HCT116 (cell line): ENCODE data around the gene SLC25A22. TPM values are rescaled to one million over a fixed set of nuclear protein-coding genes. Genes with fewer than 3 reads are reported as not detected.

Experiments
- ATAC-seq: fragments of 200-7000 bp; cut with Tn5 transposase; 2 replicates; pipeline ENCODE4 v1.9.1; 2020; ENCODE audit warnings: mild to moderate bottlenecking, moderate library complexity
- BruUV-seq: library from RNA; stranded (reverse); fragments of 400-500 nt; replicated peaks from 2 replicates; lab custom pipeline; 2021; lab: Mats Ljungman, UMichigan
- CTCF ChIA-PET: fragments of 300-600 bp; sonication (Branson Sonifier 250); formaldehyde crosslinking; loops from one replicate; lab custom pipeline; 2021; ENCODE audit warnings: antibody characterized with exemption; lab: Charles Lee
- POLR2A ChIA-PET: fragments of 300-600, 350-600 bp; sonication (Branson Sonifier 250); formaldehyde crosslinking; loops from one replicate; lab custom pipeline; 2021; ENCODE audit warnings: antibody characterized with exemption; lab: Charles Lee
- RAD21 ChIA-PET, 2 experiments: fragments of 300-600 bp; sonication (Branson Sonifier 250); formaldehyde crosslinking; loops; one replicate each; lab custom pipeline; 2023; ENCODE audit warnings: low total read pairs in 2 of 2; ENCODE audit not compliant: uncharacterized antibody in 2 of 2, unreplicated experiment in 2 of 2, low non-redundant PET in 1 of 2; lab: Charles Lee
- DNase-seq: peaks from one replicate; pipeline ENCODE4 v3.0.0-alpha.2; 2010; ENCODE audit warnings: low read depth, low spot score
- H2AFZ ChIP-seq: fragments of 200-600 bp; shearing (Covaris generic), sonication (generic); 2 replicates; pipeline ENCODE4 v1.6.1; 2017; ENCODE audit warnings: low read depth, mixed run types, mixed read lengths, antibody characterized with exemption, low read length; ENCODE audit not compliant: poor library complexity, severe bottlenecking
- H3K27ac ChIP-seq: 2 replicates; pipeline ENCODE4 v1.5.1; 2012; ENCODE audit warnings: low read depth, low read length
- H3K27me3 ChIP-seq: fragments of 200-600 bp; sonication (generic); 2 replicates; pipeline ENCODE4 v1.6.1; 2016; ENCODE audit warnings: mixed run types, low read length, mixed read lengths; ENCODE audit not compliant: insufficient read depth
- H3K36me3 ChIP-seq, 2 experiments: fragments of 200-500 bp in 1 of 2; fragments of 200-600 bp in 1 of 2; sonication (Bioruptor generic) in 1 of 2; sonication (generic) in 1 of 2; 2 replicates each; pipeline versions ENCODE4 v1.5.1 to v1.6.1; 2014 to 2016; ENCODE audit warnings: low read length in 2 of 2, inconsistent platforms in 1 of 2, mixed read lengths in 1 of 2, mixed run types in 1 of 2; ENCODE audit not compliant: insufficient read depth in 2 of 2, control insufficient read depth in 1 of 2
- H3K4me1 ChIP-seq, 2 experiments: fragments of 200-600 bp in 1 of 2; sonication (generic) in 1 of 2; 2 replicates each; pipeline versions ENCODE4 v1.5.1 to v1.6.1; 2012 to 2017; ENCODE audit warnings: low read length in 2 of 2, inconsistent platforms in 1 of 2, mild to moderate bottlenecking in 1 of 2, mixed read lengths in 1 of 2, mixed run types in 1 of 2, moderate library complexity in 1 of 2; ENCODE audit not compliant: insufficient read depth in 2 of 2, control insufficient read depth in 1 of 2
- H3K4me2 ChIP-seq: fragments of 200-600 bp; sonication (generic); 2 replicates; pipeline ENCODE4 v1.6.1; 2017; ENCODE audit warnings: mixed run types, low read length, mixed read lengths
- H3K4me3 ChIP-seq, 2 experiments: fragments of 200-600 bp in 1 of 2; sonication (generic) in 1 of 2; replicated peaks in 1 of 2; 2 replicates each; pipeline ENCODE4 v1.5.1; 2011 to 2016; ENCODE audit warnings: low read length in 2 of 2, control low read depth in 1 of 2, low read depth in 1 of 2, mild to moderate bottlenecking in 1 of 2, mixed read lengths in 1 of 2, mixed run types in 1 of 2
- H3K79me2 ChIP-seq: fragments of 200-600 bp; sonication (generic); 2 replicates; pipeline ENCODE4 v1.6.1; 2017; ENCODE audit warnings: mild to moderate bottlenecking, mixed run types, low read length, moderate library complexity, mixed read lengths; ENCODE audit not compliant: insufficient read depth
- H3K9ac ChIP-seq: fragments of 200-600 bp; sonication (generic); 2 replicates; pipeline ENCODE4 v1.6.1; 2016; ENCODE audit warnings: low read length, mixed read lengths
- H3K9me2 ChIP-seq: fragments of 200-600 bp; sonication (generic), shearing (Covaris generic); 2 replicates; pipeline ENCODE4 v1.6.1; 2017; ENCODE audit warnings: mixed run types, mild to moderate bottlenecking, moderate library complexity; ENCODE audit not compliant: insufficient read depth
- H3K9me3 ChIP-seq, 2 experiments: fragments of 200-500 bp in 1 of 2; fragments of 200-600 bp in 1 of 2; sonication (Bioruptor generic) in 1 of 2; sonication (generic) in 1 of 2; 2 replicates each; pipeline ENCODE4 v1.6.1; 2014 to 2017; ENCODE audit warnings: low read length in 2 of 2, mixed read lengths in 2 of 2, inconsistent platforms in 1 of 2, low read depth in 1 of 2, mild to moderate bottlenecking in 1 of 2, mixed run types in 1 of 2, moderate library complexity in 1 of 2; ENCODE audit not compliant: control insufficient read depth in 1 of 2, insufficient read depth in 1 of 2
- H4K20me1 ChIP-seq: fragments of 200-600 bp; sonication (generic), shearing (Covaris generic); 2 replicates; pipeline ENCODE4 v1.6.1; 2017; ENCODE audit warnings: mixed run types, mild to moderate bottlenecking, moderate library complexity; ENCODE audit not compliant: insufficient read depth
- CBX3 ChIP-seq: IDR thresholded peaks from 2 replicates; pipeline ENCODE4 v1.6.1; 2012; ENCODE audit warnings: low read depth
- CEBPB ChIP-seq: IDR thresholded peaks from 2 replicates; pipeline ENCODE4 v1.6.1; 2012; ENCODE audit warnings: low read depth
- FOSL1 ChIP-seq: IDR thresholded peaks from 2 replicates; pipeline ENCODE4 v1.6.1; 2012; ENCODE audit warnings: low read depth
- JUND ChIP-seq: IDR thresholded peaks from 2 replicates; pipeline ENCODE4 v1.6.1; 2012
- POLR2A ChIP-seq: IDR thresholded peaks from 2 replicates; pipeline ENCODE4 v1.7.0; 2011; ENCODE audit warnings: borderline replicate concordance; ENCODE audit not compliant: insufficient read depth, insufficient read length; ENCODE audit errors: extremely low read depth
- POLR2AphosphoS5 ChIP-seq: IDR thresholded peaks from 2 replicates; pipeline ENCODE4 v1.6.1; 2011; ENCODE audit warnings: mild to moderate bottlenecking, low read depth, low read length, moderate library complexity
- RAD21 ChIP-seq: IDR thresholded peaks from 2 replicates; pipeline ENCODE4 v1.6.1; 2012; ENCODE audit warnings: low read depth, mild to moderate bottlenecking
- SIN3A ChIP-seq: IDR thresholded peaks from 2 replicates; pipeline ENCODE4 v1.6.1; 2012; ENCODE audit warnings: low read depth
- TCF7L2 ChIP-seq: IDR thresholded peaks from 2 replicates; pipeline ENCODE4 v1.7.0; 2011; ENCODE audit warnings: borderline replicate concordance, inconsistent platforms; ENCODE audit not compliant: insufficient read depth, insufficient read length; ENCODE audit errors: extremely low read depth
- YY1 ChIP-seq: IDR thresholded peaks from 2 replicates; pipeline ENCODE4 v1.6.1; 2011; ENCODE audit warnings: low read length, low read depth, moderate library complexity, mild to moderate bottlenecking; ENCODE audit not compliant: insufficient replicate concordance; ENCODE audit errors: extremely low read depth
- ZFX ChIP-seq: fragments of 450-650 bp; IDR thresholded peaks from 2 replicates; pipeline ENCODE4 v1.6.1; 2017
- intact Hi-C: fragments of 100-400 bp; cut with micrococcal nuclease; formaldehyde crosslinking; loops from 2 replicates; pipeline ENCODE4 v1.10.0; 2022
- total RNA-seq: library from RNA; stranded (reverse); gene quantifications from one replicate; pipeline ENCODE4 v1.2.1, GENCODE V29; 2021; ENCODE audit not compliant: unreplicated experiment
- TF ChIP-seq, protein P1 (sequence below): IDR thresholded peaks from 2 replicates; pipeline ENCODE4 v1.6.1; 2012
- TF ChIP-seq, protein P2 (sequence below), 3 experiments: fragments of 200-600 bp in 1 of 3; sonication (generic) in 1 of 3; IDR thresholded peaks in 2 of 3; conservative IDR thresholded peaks in 1 of 3; 2 replicates each; pipeline ENCODE4 v1.5.1; 2012 to 2017; ENCODE audit warnings: low read depth in 2 of 3, low read length in 2 of 3, antibody characterized with exemption in 1 of 3, borderline replicate concordance in 1 of 3, control low read depth in 1 of 3, mild to moderate bottlenecking in 1 of 3, mixed read lengths in 1 of 3, mixed run types in 1 of 3, moderate library complexity in 1 of 3; ENCODE audit not compliant: insufficient read depth in 1 of 3

The SLC25A22 gene
- total RNA-seq, 1 experiment from 2014 or later: 62.0 TPM

DNA sequence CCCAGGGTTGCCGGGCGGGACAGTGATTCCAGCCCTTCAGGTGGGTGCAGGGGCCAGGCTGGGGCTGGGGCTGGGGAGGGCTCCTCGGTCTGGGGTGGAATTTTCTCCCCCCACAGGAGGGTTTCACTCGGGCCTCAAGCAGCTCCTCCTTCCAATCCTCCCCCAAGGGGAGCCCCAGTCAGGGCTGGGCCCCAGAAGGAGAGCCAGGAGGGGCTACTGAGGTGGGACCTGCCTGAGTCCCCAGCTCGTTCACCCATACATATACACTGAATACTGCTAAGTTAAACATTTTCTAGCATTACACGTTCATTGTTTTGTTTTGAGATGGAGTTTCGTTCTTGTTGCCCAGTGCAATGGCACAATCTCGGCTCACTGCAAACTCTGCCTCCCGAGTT lies 28.1 kb upstream of the SLC25A22 start:
- CTCF ChIA-PET: no interaction called here
- ATAC-seq: no peak
- TF ChIP-seq JUND: no peak
- TF ChIP-seq, protein P1, sequence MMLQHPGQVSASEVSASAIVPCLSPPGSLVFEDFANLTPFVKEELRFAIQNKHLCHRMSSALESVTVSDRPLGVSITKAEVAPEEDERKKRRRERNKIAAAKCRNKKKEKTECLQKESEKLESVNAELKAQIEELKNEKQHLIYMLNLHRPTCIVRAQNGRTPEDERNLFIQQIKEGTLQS: no peak
- no peak for TF ChIP-seq FOSL1
- TF ChIP-seq SIN3A: no peak
- no peak for TF ChIP-seq TCF7L2
- TF ChIP-seq POLR2AphosphoS5: no peak
- TF ChIP-seq, all 23 proteins: peak for 0
- no peaks in the 10 kb centered on the region for H3K9me2 ChIP-seq
- no peak overlapping the region for H2AFZ ChIP-seq
- RAD21 ChIA-PET: interaction anchor here (0.8 to 1.2 kb wide), 2 partner anchors 9 kb away, joined by 3 read pairs; no protein-coding TSS in a partner anchor
- no peaks in the 10 kb centered on the region for H3K9me3 ChIP-seq
- POLR2A ChIA-PET: interaction anchor here (0.8 kb wide), 1 partner anchor 8 kb away, joined by 3 read pairs; no protein-coding TSS in a partner anchor
- H3K9ac ChIP-seq: peak overlapping the region; percentile 76
- H3K4me1 ChIP-seq: peaks cover 26 to 44% of the 10 kb centered on the region in 2 experiments
- peak overlapping the region; percentile 89; the same call in 1 of the 2 replicates for H3K27ac ChIP-seq
- H3K79me2 ChIP-seq: peaks cover 10% of the 10 kb centered on the region; the same call in 1 of the 2 replicates
- intact Hi-C loops: no loop called here
- H3K4me2 ChIP-seq: peak overlapping the region; percentile 100
- DNase-seq: no peak
- TSS peak; percentile 31 for BruUV-seq
- no peaks in the 10 kb centered on the region for H4K20me1 ChIP-seq
- peak overlapping the region in 1 of 2 experiments; percentile 65; a peak in 2 of 4 replicates for H3K4me3 ChIP-seq
- no peaks in the 10 kb centered on the region for H3K27me3 ChIP-seq
- H3K36me3 ChIP-seq: no peaks in the 10 kb centered on the region

DNA sequence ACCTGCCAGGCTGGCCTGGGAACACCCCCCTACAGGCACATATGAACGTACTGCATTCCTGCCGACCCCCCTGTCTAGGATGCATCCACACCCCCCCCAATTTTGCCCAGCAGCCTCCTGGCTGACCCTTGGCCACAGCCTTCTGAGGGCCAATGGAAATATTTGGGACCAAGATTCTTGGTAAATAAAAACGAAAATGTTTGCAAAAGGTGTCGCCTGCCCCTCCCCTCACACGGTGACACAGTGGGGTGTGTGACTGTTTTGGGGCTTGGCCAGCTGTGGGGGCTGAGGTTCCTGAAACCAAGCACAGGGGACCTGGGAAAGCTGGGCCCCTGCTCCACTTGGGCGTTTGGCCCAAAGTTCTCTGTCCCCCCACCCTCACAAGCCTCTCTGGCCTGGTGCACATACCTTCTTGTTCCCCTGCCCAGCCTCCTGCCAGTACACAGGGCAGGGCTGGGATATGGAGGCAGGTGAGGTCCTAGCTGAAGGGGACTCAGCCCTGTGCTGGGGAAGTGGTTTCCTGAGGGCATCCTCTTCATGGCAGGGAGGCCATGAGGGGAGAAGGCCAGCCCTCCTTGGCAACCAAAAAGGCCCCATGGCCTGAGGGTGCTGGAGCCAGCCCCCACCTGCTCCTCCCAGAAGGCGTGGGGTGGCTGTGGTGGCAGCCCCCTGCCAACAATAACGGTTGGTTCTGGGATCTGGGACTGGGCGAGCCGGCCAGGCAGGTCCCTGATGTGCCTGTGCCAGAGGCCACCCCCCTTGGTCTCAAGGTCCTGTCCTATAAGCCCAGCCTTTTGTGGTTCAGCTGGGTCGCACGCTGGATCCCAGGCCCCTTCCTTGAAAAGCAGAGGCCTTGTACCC lies 27.5 kb upstream of the SLC25A22 start:
- no TSS peak for BruUV-seq
- TF ChIP-seq ZFX (no peak), POLR2A (no peak), YY1 (no peak), JUND (no peak), RAD21 (no peak), SIN3A (no peak), CEBPB (no peak), CBX3 (no peak)
- TF ChIP-seq, protein P2, sequence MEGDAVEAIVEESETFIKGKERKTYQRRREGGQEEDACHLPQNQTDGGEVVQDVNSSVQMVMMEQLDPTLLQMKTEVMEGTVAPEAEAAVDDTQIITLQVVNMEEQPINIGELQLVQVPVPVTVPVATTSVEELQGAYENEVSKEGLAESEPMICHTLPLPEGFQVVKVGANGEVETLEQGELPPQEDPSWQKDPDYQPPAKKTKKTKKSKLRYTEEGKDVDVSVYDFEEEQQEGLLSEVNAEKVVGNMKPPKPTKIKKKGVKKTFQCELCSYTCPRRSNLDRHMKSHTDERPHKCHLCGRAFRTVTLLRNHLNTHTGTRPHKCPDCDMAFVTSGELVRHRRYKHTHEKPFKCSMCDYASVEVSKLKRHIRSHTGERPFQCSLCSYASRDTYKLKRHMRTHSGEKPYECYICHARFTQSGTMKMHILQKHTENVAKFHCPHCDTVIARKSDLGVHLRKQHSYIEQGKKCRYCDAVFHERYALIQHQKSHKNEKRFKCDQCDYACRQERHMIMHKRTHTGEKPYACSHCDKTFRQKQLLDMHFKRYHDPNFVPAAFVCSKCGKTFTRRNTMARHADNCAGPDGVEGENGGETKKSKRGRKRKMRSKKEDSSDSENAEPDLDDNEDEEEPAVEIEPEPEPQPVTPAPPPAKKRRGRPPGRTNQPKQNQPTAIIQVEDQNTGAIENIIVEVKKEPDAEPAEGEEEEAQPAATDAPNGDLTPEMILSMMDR (IDR thresholded peaks at IDR 0.05 in 2 of 3, conservative IDR thresholded peaks at IDR 0.05 in 1 of 3; ENCODE audit: borderline replicate concordance in 1 of 3, insufficient read depth in 1 of 3, low read depth in 2 of 3, low read length in 2 of 3): no peak
- TF ChIP-seq, all 23 proteins: peak for 0
- intact Hi-C loops: no loop called here
- DNase-seq (no peak), ATAC-seq (no peak)
- no peak overlapping the region for H2AFZ ChIP-seq
- no peaks in the 10 kb centered on the region for H3K36me3 ChIP-seq
- no peak overlapping the region for H3K4me3 ChIP-seq
- ChIA-PET RAD21 (interaction anchor here (0.8 to 1.2 kb wide), 2 partner anchors 9 to 10 kb away, joined by 3 read pairs; no protein-coding TSS in a partner anchor), POLR2A (interaction anchor here (0.8 kb wide), 1 partner anchor 9 kb away, joined by 3 read pairs; no protein-coding TSS in a partner anchor), CTCF (no interaction called here)
- no peaks in the 10 kb centered on the region for H3K9me2 ChIP-seq
- H3K79me2 ChIP-seq: peaks cover 16% of the 10 kb centered on the region
- no peaks in the 10 kb centered on the region for H4K20me1 ChIP-seq
- peak overlapping the region; percentile 28; the same call in 1 of the 2 replicates for H3K4me2 ChIP-seq
- H3K9ac ChIP-seq: peak overlapping the region; percentile 76
- H3K27me3 ChIP-seq: no peaks in the 10 kb centered on the region
- H3K4me1 ChIP-seq: peaks cover 31 to 46% of the 10 kb centered on the region in 2 experiments
- H3K27ac ChIP-seq: peak overlapping the region; percentile 32; the same call in 1 of the 2 replicates
- H3K9me3 ChIP-seq: no peaks in the 10 kb centered on the region
